ENCODE measurements around the gene ZNF420. TPM values are rescaled to one million over a fixed set of nuclear protein-coding genes. Genes with fewer than 3 reads are reported as not detected.

The ZNF420 gene
- total and polyA plus RNA-seq, 9 donors: 5.9 to 26.6 (median 15.5) TPM

DNA sequence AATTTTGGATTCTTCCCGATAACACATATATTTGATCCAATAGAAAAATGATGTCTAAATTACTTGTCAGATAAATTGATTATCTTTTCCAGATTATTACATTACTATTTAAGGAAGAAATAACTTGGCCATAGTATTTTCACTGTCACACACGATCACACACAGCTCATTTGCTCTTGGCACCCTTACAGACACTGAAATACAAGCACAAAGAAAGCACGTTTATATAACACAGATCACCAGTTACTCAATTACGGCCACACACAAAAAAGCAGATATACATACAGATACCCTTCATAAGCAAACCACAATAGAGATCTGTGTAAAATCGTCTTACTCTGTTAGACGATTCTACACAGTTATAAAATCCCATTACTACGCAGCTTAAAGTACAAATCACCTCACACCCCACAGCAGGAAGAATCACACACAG, 716 bp upstream of the ZNF420 start:
- 7 to 10% (median 9%) methylated on average over 7 of the region's 7 CpGs for WGBS, 3 donors
- intact Hi-C loops (cut with DNase I): no loop called here

DNA sequence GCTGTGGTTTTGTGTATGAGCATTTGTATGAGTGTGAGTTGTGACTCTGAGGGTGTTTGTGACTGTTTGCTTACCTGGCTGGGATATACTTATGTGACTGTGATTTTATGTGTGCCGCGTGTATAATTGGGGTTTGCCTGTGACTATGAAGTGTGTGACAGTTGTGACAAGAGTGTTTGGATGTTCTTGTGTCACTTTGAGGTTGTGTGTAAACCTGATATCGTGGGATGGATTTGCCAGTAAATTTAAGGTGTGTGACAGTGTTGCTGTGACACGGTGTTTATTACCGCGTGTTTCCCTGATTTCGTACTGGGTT, 442 bp downstream of the ZNF420 start:
- intact Hi-C loops (cut with DNase I): no loop called here
- H3K27ac ChIP-seq: peak overlapping the region in 1 of 2 donors; percentile 86

More for the DNA sequence above, 716 bp upstream of the ZNF420 start:
- DNase-seq: no peak
- Histone ChIP-seq H3K4me3 (peak overlapping the region; percentile 68), H3K27me3 (no peaks in the 10 kb centered on the region), H3K27ac (peak overlapping the region; percentile 86 to 91), H3K36me3 (no peaks in the 10 kb centered on the region), H3K9me3 (peaks cover 2 to 4% of the 10 kb centered on the region in 2 donors), H3K4me1 (ENCODE audit: insufficient read depth) (peaks cover 6% of the 10 kb centered on the region)
- no peak for TF ChIP-seq POLR2A (IDR thresholded peaks at IDR 0.05)

DNA sequence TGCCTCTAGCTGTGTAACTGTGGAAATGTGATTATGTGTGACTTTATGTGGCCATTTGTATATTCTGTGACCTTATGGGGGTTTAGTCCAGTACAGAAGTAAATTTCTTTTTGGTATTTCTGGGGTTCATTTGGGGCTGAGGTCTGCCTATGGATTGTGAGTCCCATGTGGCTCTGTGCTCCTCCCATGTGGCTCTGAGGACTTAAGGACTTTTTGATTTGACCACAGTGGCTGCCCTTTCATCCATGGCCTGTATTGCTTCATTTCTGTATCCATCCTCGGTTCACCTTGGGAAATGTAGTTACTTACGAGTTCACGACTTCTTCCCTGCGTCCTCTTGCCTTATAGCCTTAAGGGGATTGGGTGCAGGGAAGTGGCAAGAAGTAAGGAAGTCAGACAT, 1.0 kb downstream of the ZNF420 start:
- H3K4me3 ChIP-seq: peak overlapping the region; percentile 68
- H3K27ac ChIP-seq: no peak overlapping the region
- intact Hi-C loops (cut with DNase I): no loop called here
- WGBS, 3 donors: 76 to 82% (median 79%) methylated on average over 4 of the region's 4 CpGs
- H3K36me3 ChIP-seq: no peaks in the 10 kb centered on the region
- no peaks in the 10 kb centered on the region for H3K27me3 ChIP-seq
- peaks cover 2 to 4% of the 10 kb centered on the region in 2 donors for H3K9me3 ChIP-seq
- no peak for DNase-seq
- TF ChIP-seq, protein P1, sequence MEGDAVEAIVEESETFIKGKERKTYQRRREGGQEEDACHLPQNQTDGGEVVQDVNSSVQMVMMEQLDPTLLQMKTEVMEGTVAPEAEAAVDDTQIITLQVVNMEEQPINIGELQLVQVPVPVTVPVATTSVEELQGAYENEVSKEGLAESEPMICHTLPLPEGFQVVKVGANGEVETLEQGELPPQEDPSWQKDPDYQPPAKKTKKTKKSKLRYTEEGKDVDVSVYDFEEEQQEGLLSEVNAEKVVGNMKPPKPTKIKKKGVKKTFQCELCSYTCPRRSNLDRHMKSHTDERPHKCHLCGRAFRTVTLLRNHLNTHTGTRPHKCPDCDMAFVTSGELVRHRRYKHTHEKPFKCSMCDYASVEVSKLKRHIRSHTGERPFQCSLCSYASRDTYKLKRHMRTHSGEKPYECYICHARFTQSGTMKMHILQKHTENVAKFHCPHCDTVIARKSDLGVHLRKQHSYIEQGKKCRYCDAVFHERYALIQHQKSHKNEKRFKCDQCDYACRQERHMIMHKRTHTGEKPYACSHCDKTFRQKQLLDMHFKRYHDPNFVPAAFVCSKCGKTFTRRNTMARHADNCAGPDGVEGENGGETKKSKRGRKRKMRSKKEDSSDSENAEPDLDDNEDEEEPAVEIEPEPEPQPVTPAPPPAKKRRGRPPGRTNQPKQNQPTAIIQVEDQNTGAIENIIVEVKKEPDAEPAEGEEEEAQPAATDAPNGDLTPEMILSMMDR (IDR thresholded peaks at IDR 0.05): no peak
- no peak for TF ChIP-seq POLR2A (IDR thresholded peaks at IDR 0.05)
- no peak for TF ChIP-seq EP300 (IDR thresholded peaks at IDR 0.05)
- peaks cover 6% of the 10 kb centered on the region for H3K4me1 ChIP-seq (ENCODE audit: insufficient read depth)

More for the DNA sequence above, 442 bp downstream of the ZNF420 start:
- no peaks in the 10 kb centered on the region for H3K27me3 ChIP-seq
- DNase-seq: no peak
- 0 to 3% (median 0%) methylated on average over 7 of the region's 7 CpGs for WGBS, 3 donors
- peaks cover 6% of the 10 kb centered on the region for H3K4me1 ChIP-seq (ENCODE audit: insufficient read depth)
- H3K36me3 ChIP-seq: no peaks in the 10 kb centered on the region
- H3K9me3 ChIP-seq: peaks cover 2 to 4% of the 10 kb centered on the region in 2 donors
- peak overlapping the region; percentile 68 for H3K4me3 ChIP-seq
- TF ChIP-seq EP300 (IDR thresholded peaks at IDR 0.05) (no peak), POLR2A (IDR thresholded peaks at IDR 0.05) (no peak)
- TF ChIP-seq, protein P1 (IDR thresholded peaks at IDR 0.05): no peak

DNA sequence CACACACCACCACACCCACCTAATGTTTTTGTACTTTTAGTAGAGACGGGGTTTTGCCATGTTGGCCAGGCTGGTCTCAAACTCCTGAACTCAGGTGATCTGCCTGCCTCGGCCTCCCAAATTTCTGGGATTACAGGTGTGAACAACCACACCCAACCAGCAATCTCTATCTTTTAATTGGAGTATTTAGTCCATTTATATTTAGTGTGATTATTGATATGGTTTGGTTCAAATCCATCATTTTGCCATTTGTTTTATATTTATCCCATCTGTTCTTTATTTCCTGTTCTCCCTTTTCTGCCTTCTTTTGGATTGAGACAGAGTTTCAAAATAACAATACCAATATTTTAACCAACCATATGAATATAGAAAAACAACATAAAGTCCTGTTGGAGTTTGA, 4.1 kb downstream of the ZNF420 start:
- H3K36me3 ChIP-seq: no peaks in the 10 kb centered on the region
- intact Hi-C loops (cut with DNase I): no loop called here
- TF ChIP-seq, protein P1 (IDR thresholded peaks at IDR 0.05): no peak
- TF ChIP-seq POLR2A (IDR thresholded peaks at IDR 0.05): no peak
- TF ChIP-seq EP300 (IDR thresholded peaks at IDR 0.05): no peak
- no peak overlapping the region for H3K27ac ChIP-seq
- 95 to 98% (median 97%) methylated on average over 2 of the region's 2 CpGs for WGBS, 3 donors
- H3K4me3 ChIP-seq: no peak overlapping the region
- peaks cover 2 to 10% of the 10 kb centered on the region in 2 donors for H3K9me3 ChIP-seq
- H3K4me1 ChIP-seq (ENCODE audit: insufficient read depth): peaks cover 6% of the 10 kb centered on the region
- no peaks in the 10 kb centered on the region for H3K27me3 ChIP-seq
- no peak for DNase-seq

DNA sequence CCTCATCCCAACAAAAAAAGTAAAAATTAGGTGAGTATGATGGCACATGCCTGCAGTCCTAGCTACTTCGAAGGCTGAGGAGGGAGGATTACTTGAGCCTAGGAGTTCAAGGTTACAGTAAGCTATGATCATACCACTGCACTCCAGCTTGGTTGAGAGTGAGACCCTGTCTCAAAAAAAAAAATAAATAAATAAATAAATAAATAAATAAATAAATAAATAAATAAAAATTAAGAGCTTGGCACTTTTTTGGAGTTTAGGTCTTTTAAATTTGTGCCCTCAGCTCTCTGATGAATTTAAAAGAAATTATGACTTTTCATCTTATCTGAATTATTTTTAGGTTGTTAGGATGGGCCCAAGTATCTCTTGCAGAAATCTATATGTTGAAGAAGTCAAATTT, 8.9 kb downstream of the ZNF420 start:
- no peaks in the 10 kb centered on the region for H3K4me1 ChIP-seq (ENCODE audit: insufficient read depth)
- no peak overlapping the region for H3K27ac ChIP-seq
- intact Hi-C loops (cut with DNase I): no loop called here
- peaks cover 2 to 32% of the 10 kb centered on the region in 2 donors for H3K9me3 ChIP-seq
- no peak for DNase-seq
- no peaks in the 10 kb centered on the region for H3K27me3 ChIP-seq
- TF ChIP-seq, protein P1 (IDR thresholded peaks at IDR 0.05): no peak
- TF ChIP-seq EP300 (IDR thresholded peaks at IDR 0.05) (no peak), POLR2A (IDR thresholded peaks at IDR 0.05) (no peak)
- 92 to 98% (median 95%) methylated on average over 1 of the region's 1 CpG for WGBS, 3 donors
- H3K36me3 ChIP-seq: no peaks in the 10 kb centered on the region
- no peak overlapping the region for H3K4me3 ChIP-seq
